ENCODE measurements around the gene MOGAT3. TPM values are rescaled to one million over a fixed set of nuclear protein-coding genes. Genes with fewer than 3 reads are reported as not detected.

MOGAT3 gene
- total and polyA plus RNA-seq, 9 of the 15 experiments (the other 6 are each of a cell fraction or from before 2014, with no cell fraction given), result 0.07 to 0.17 (median 0.13) TPM; not detected in 6

DNA sequence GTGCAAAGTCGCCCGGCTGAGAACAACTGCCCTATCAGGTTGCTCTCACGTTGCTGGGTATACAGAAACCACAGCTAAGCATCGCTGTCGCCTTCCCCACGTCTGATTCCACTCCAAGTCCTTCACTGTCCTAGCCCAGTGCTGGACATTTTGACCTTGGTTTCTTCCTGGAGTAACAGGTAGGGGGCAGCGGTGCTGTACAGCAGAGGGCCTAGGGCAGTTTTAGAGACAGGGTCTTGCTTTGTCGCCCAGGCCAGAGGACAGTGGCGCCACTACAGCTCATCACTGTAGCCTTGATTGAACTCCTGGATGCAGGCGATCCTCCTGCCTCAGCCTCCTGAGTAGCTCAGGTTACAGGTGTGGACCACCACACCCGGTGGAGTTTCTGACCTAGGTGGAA lies 34.2 kb upstream of the MOGAT3 start (continued):
- TF ChIP-seq BRF1 (IDR thresholded peaks at IDR 0.05; ENCODE audit: borderline replicate concordance, extremely low read depth, insufficient read length) (no peak), GABPB1 (CRISPR knock-in tag; IDR thresholded peaks at IDR 0.05) (0 out of 2 replicates have a peak, but pooled peaks have one; percentile 33)

GRCh38 chr7:101234636-101235035 lies 33.8 kb upstream of the MOGAT3 start:
- CTCF ChIA-PET (ENCODE audit: low intra/inter-chr PET ratio), result no interaction called here
- Histone ChIP-seq H3K4me2 (ENCODE audit: insufficient read depth, low read length) (no peak overlapping the region), H3K9me3 (replicated peaks; ENCODE audit: control insufficient read depth, insufficient read depth, low read depth, low read length) (no peaks in the 10 kb centered on the region), H2AFZ (ENCODE audit: low read depth, low read length) (no peak overlapping the region), H3K79me2 (ENCODE audit: control insufficient read depth, insufficient read depth, low read length) (no peaks in the 10 kb centered on the region), H4K20me1 (replicated peaks; ENCODE audit: control insufficient read depth, insufficient read depth, low read length) (no peaks in the 10 kb centered on the region), H3K9me1 (ENCODE audit: control insufficient read depth, insufficient read depth, low read length) (no peaks in the 10 kb centered on the region), H3K4me1 (replicated peaks in 1 of 2; ENCODE audit: control insufficient read depth in 2 of 2, insufficient read depth in 2 of 2, low read length in 2 of 2) (peaks cover 19 to 73% of the 10 kb centered on the region in 2 experiments; a peak in 4 of 5 replicates), H3K4me3 (no peak overlapping the region), H3K9ac (ENCODE audit: insufficient read depth in 1 of 2, low read depth in 2 of 2, low read length in 2 of 2) (peak overlapping the region in 1 of 2 experiments; percentile 1; a peak in 1 of 4 replicates), H3K27me3 (ENCODE audit: control insufficient read depth in 2 of 2, insufficient read depth in 2 of 2, low read length in 2 of 2) (no peaks in the 10 kb centered on the region), H3K36me3 (ENCODE audit: control insufficient read depth, insufficient read depth, low read length) (peaks cover 28% of the 10 kb centered on the region), H3K27ac (ENCODE audit: extremely low read depth, low read depth, low read length) (no peak overlapping the region)
- POLR2A ChIA-PET, result interaction anchor here (0.7 to 2.2 kb wide), 5 partner anchors 9 to 863 kb away, joined by 3 to 22 read pairs (median 3); partner anchors contain the start of gene ZNHIT1
- intact Hi-C loops (cut with micrococcal nuclease) (loop anchor here (2.0 kb wide), 1 partner anchor 48 kb away; no protein-coding TSS in a partner anchor), in situ Hi-C loops (cut with MboI) (no loop called here)
- WGBS (ENCODE audit: insufficient coverage, low coverage, missing lambda C conversion rate), result 66% methylated on average over 5 of the region's 5 CpGs
- DNase-seq (ENCODE audit: extremely low read depth in 1 of 4, low spot score in 3 of 4) (no peak), ATAC-seq (no peak), FAIRE-seq (no peak)
- BruUV-seq (replicated peaks), result no TSS peak
- TF ChIP-seq TRIM28 (IDR thresholded peaks at IDR 0.05) (no peak), TRIM24 (IDR thresholded peaks at IDR 0.05) (no peak), SMARCA5 (IDR thresholded peaks at IDR 0.05) (no peak), PKNOX1 (IDR thresholded peaks at IDR 0.05) (no peak), SAP30 (IDR thresholded peaks at IDR 0.05; ENCODE audit: borderline replicate concordance, insufficient read depth, low read depth, low read length, poor library complexity, severe bottlenecking) (no peak), GATAD2B (IDR thresholded peaks at IDR 0.05; ENCODE audit: borderline replicate concordance) (no peak), ZC3H8 (IDR thresholded peaks at IDR 0.05) (no peak), ZNF316 (IDR thresholded peaks at IDR 0.05) (no peak), ZNF347 (CRISPR knock-in tag; IDR thresholded peaks at IDR 0.05; ENCODE audit: low read depth) (no peak), PHB2 (IDR thresholded peaks at IDR 0.05; ENCODE audit: low read depth) (no peak), ZNF699 (CRISPR knock-in tag; IDR thresholded peaks at IDR 0.05; ENCODE audit: insufficient replicate concordance) (no peak), HMG20A (CRISPR knock-in tag; conservative IDR thresholded peaks at IDR 0.05) (no peak), NFRKB (IDR thresholded peaks at IDR 0.05; ENCODE audit: low read depth) (no peak), CHCHD3 (CRISPR knock-in tag; IDR thresholded peaks at IDR 0.05) (no peak), POLR2AphosphoS2 (IDR thresholded peaks at IDR 0.05; ENCODE audit: low read length) (no peak)
- TF ChIP-seq, protein P1, sequence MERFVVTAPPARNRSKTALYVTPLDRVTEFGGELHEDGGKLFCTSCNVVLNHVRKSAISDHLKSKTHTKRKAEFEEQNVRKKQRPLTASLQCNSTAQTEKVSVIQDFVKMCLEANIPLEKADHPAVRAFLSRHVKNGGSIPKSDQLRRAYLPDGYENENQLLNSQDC (CRISPR knock-in tag; IDR thresholded peaks at IDR 0.05), result no peak

All from K562 (cell line).